Nephron progenitor cell (in vitro differentiated cells): Measurements from ENCODE around the gene CDH16.
A peak's percentile ranks its signal among the peaks of the same experiment; 100 is the strongest.

Experiments
- DNase-seq: peaks from one replicate; pipeline ENCODE4 v3.0.0; 2021
- H3K27ac Mint-ChIP-seq: 2 replicates; pipeline ENCODE4 v1.8.0; 2021; ENCODE audit warnings: mild to moderate bottlenecking, moderate library complexity, mixed read lengths
- H3K27me3 Mint-ChIP-seq: 2 replicates; pipeline ENCODE4 v1.8.0; 2021; ENCODE audit warnings: mild to moderate bottlenecking, low read depth, mixed read lengths; ENCODE audit not compliant: poor library complexity
- H3K36me3 Mint-ChIP-seq: 2 replicates; pipeline ENCODE4 v1.8.0; 2021; ENCODE audit warnings: low read depth, mixed read lengths
- H3K4me1 Mint-ChIP-seq: 2 replicates; pipeline ENCODE4 v1.8.0; 2021; ENCODE audit warnings: mixed read lengths
- H3K4me3 Mint-ChIP-seq: 2 replicates; pipeline ENCODE4 v1.8.0; 2021; ENCODE audit warnings: mild to moderate bottlenecking, moderate library complexity, mixed read lengths
- H3K9me3 Mint-ChIP-seq: 2 replicates; pipeline ENCODE4 v1.8.0; 2021; ENCODE audit warnings: mild to moderate bottlenecking, moderate library complexity, mixed read lengths
- CTCF ChIP-seq: fragments of 200-600 bp; sonication (generic); IDR thresholded peaks from 2 replicates; pipeline ENCODE4 v1.5.0; 2021; ENCODE audit warnings: antibody characterized with exemption

Gene CDH16

GRCh38 chr16:66903544-66904427 lies 14.9 kb downstream of the CDH16 start:
- H3K27me3 Mint-ChIP-seq = peaks cover 12% of the 10 kb centered on the region
- H3K36me3 Mint-ChIP-seq = no peaks in the 10 kb centered on the region
- H3K27ac Mint-ChIP-seq = no peak overlapping the region
- DNase-seq = no peak
- H3K9me3 Mint-ChIP-seq = no peaks in the 10 kb centered on the region
- no peak overlapping the region for H3K4me3 Mint-ChIP-seq
- TF ChIP-seq CTCF = no peak
- peaks cover 50% of the 10 kb centered on the region for H3K4me1 Mint-ChIP-seq

GRCh38 chr16:66902648-66903543 lies 15.8 kb downstream of the CDH16 start:
- TF ChIP-seq CTCF = no peak
- no peak overlapping the region for H3K27ac Mint-ChIP-seq
- no peaks in the 10 kb centered on the region for H3K9me3 Mint-ChIP-seq
- no peak for DNase-seq
- no peaks in the 10 kb centered on the region for H3K36me3 Mint-ChIP-seq
- H3K4me3 Mint-ChIP-seq = no peak overlapping the region
- H3K4me1 Mint-ChIP-seq = peaks cover 57% of the 10 kb centered on the region
- H3K27me3 Mint-ChIP-seq = peaks cover 13% of the 10 kb centered on the region

GRCh38 chr16:66901626-66902025 lies 17.1 kb downstream of the CDH16 start:
- Mint-ChIP-seq H3K27me3 (peaks cover 17% of the 10 kb centered on the region), H3K27ac (no peak overlapping the region), H3K9me3 (no peaks in the 10 kb centered on the region), H3K36me3 (no peaks in the 10 kb centered on the region), H3K4me1 (peaks cover 57% of the 10 kb centered on the region), H3K4me3 (no peak overlapping the region)
- TF ChIP-seq CTCF = no peak
- no peak for DNase-seq

- no peaks in the 10 kb centered on the region for H3K9me3 Mint-ChIP-seq
- no peak overlapping the region for H3K27ac Mint-ChIP-seq
- peaks cover 49% of the 10 kb centered on the region for H3K4me1 Mint-ChIP-seq
- H3K4me3 Mint-ChIP-seq = no peak overlapping the region
- H3K27me3 Mint-ChIP-seq = peaks cover 18% of the 10 kb centered on the region
- no peak for DNase-seq
- H3K36me3 Mint-ChIP-seq = no peaks in the 10 kb centered on the region
- no peak for TF ChIP-seq CTCF
Measured at GRCh38 chr16:66900721-66901441, 17.8 kb downstream of the CDH16 start.

GRCh38 chr16:66899945-66900710 lies 18.6 kb downstream of the CDH16 start:
- TF ChIP-seq CTCF = no peak
- peak; percentile 34 for DNase-seq
- H3K36me3 Mint-ChIP-seq = no peaks in the 10 kb centered on the region
- H3K4me1 Mint-ChIP-seq = peaks cover 42% of the 10 kb centered on the region
- H3K4me3 Mint-ChIP-seq = peak overlapping the region; percentile 9
- peak overlapping the region; percentile 20 for H3K27ac Mint-ChIP-seq
- no peaks in the 10 kb centered on the region for H3K9me3 Mint-ChIP-seq
- H3K27me3 Mint-ChIP-seq = peaks cover 18% of the 10 kb centered on the region
